Measurements from ENCODE around the gene ZNF444.

- TF ChIP-seq YY1 (IDR thresholded peaks at IDR 0.05; ENCODE audit: insufficient read depth, insufficient read length) = no peak
- no peak for TF ChIP-seq SUZ12 (IDR thresholded peaks at IDR 0.05; ENCODE audit: extremely low read depth, insufficient read depth, insufficient read length)
Measured at GRCh38 chr19:56104423-56104822, 36.7 kb upstream of the ZNF444 start.
